Measurements from ENCODE around the gene FRS3. TPM values are rescaled to one million over a fixed set of nuclear protein-coding genes. Genes with fewer than 3 reads are reported as not detected.
"Not testable (repeated sequence)": the region's sequence is repeated elsewhere in the genome, so short reads cannot be mapped to it uniquely, and the experiment has no call there.

The FRS3 gene
- polyA plus RNA-seq, 6 donors from 2014 or later = 1.5 to 3.3 (median 1.8) TPM; not detected in 1

DNA sequence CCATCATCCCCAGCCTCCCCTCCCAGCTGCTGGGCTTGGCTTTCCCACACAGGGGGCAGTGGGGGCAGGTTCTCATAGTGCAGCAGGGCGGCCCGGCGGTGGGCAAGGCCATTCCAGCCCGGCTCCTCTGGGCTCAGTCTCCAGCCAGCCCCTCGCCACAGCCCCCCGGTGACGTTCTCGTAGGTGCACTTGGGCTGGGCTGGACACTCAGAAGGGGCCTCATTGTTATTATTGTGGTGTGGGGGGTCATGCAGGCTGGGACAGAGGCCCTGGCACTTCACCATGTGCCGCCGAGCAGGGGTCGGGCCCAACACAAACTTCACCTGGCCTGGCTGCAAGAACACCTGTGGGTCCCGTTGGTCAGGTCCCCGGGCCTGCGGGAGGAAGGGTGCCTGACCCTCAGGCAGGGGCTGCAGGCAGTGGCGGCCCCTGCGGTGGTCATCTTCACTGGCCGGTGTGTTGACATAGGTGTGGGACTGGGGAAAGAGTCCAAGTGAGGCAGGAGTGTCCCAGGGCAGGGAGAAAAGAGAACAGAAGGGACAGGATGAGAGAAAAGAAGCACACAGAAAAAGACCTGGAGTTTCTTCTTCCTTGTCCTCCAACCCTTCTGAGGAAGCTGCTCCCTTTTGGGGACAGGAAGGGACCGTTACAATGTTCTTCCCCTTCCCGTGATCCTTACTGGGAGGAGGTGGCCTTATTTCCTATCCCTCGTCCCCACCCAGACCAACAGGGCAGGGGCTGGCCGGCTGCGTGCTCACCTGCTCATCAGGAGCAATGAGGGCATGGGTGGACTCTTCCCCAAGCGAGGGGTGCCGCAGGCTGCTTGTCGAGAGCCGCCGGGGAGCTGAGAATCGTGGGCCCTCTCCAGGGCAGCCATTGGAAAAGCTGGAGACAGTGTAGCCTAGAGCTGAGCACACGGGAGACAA, 8.4 kb downstream of the FRS3 start:
- Mint-ChIP-seq H3K27ac (no peak overlapping the region), H3K4me3 (no peak overlapping the region), H3K36me3 (peaks cover 6 to 25% of the 10 kb centered on the region in 2 donors), H3K4me1 (peaks cover 0 to 3% (median 0%) of the 10 kb centered on the region in 3 donors), H3K9me3 (no peaks in the 10 kb centered on the region), H3K27me3 (no peaks in the 10 kb centered on the region)
- ATAC-seq (ENCODE audit: low read depth in 2 of 2) (no peak), DNase-seq (no peak)

GRCh38 chr6:41770381-41771057, 9.2 kb downstream of the FRS3 start:
- peaks cover 0 to 3% (median 0%) of the 10 kb centered on the region in 3 donors for H3K4me1 Mint-ChIP-seq
- no peak overlapping the region for H3K4me3 Mint-ChIP-seq
- H3K27ac Mint-ChIP-seq = no peak overlapping the region
- DNase-seq = no peak
- no peak for ATAC-seq (ENCODE audit: low read depth in 2 of 2)
- peaks cover 6 to 25% of the 10 kb centered on the region in 2 donors for H3K36me3 Mint-ChIP-seq
- no peaks in the 10 kb centered on the region for H3K27me3 Mint-ChIP-seq
- no peaks in the 10 kb centered on the region for H3K9me3 Mint-ChIP-seq

DNA sequence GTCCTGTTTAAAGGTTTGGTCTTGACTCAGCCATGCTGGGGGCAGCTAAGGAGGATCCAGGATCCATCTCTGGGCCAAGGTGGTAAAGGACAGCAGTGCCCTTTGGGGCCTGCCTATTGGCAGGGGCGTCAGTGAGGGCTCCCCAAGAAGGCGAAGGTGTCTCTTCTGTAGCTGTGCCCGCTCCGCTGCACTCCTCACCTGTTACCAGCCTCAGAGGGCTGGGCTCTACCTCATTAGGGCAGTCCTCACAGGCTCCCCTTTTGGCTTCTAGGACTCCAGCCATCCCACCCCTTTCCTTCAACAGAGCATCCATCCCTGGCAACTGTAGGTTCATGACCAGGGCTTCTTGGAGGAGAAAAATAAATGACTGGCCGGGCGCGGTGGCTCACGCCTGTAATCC, 10.3 kb downstream of the FRS3 start:
- no peak overlapping the region for H3K4me3 Mint-ChIP-seq
- H3K27me3 Mint-ChIP-seq = no peaks in the 10 kb centered on the region
- no peak overlapping the region for H3K27ac Mint-ChIP-seq
- peaks cover 0 to 3% (median 0%) of the 10 kb centered on the region in 3 donors for H3K4me1 Mint-ChIP-seq
- H3K36me3 Mint-ChIP-seq = peaks cover 6 to 22% of the 10 kb centered on the region in 2 donors
- no peaks in the 10 kb centered on the region for H3K9me3 Mint-ChIP-seq
- DNase-seq (no peak), ATAC-seq (ENCODE audit: low read depth in 2 of 2) (no peak)

DNA sequence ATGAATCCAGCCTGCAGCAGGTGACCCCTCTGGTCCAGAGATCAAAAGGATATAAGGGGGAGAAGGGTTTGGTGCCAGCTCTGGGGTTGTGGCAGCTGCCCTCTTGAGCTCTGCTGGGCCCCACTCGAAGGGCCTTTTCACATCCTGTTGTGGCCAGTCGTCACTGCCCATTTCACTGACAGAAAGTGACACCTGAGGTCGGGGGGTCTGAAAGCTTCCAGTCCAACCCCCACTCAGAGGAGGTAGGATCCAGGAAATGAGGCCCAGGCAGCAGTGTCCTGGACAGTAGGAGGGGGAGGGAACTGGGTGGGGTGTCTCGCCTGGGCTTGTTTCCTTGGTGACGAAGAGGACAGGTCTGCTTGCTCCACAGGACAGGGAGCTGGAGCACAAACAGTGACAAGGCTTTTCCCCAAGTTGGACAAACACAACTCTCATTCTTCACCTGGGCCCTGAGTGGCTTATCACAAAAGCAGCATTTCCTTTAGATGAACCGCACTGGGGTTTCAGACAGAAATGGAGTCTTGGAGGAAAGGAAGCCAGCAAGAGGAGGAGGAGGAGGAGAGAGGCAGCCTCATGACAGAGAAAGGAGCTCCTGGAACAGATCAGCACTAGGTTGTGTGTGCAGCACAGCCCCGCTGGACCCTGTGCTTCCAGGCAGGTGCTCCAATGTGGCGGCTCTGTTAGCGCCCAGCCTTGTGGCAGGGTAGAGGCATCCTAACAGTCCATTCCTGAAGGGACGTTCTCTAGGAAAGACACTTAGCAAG, 11.0 kb downstream of the FRS3 start:
- DNase-seq (no peak), ATAC-seq (ENCODE audit: low read depth in 2 of 2) (no peak)
- peaks cover 6 to 16% of the 10 kb centered on the region in 2 donors for H3K36me3 Mint-ChIP-seq
- H3K4me1 Mint-ChIP-seq = no peaks in the 10 kb centered on the region
- peaks cover 0 to under 1% (median 0%) of the 10 kb centered on the region in 3 donors for H3K27me3 Mint-ChIP-seq
- no peak overlapping the region for H3K27ac Mint-ChIP-seq
- no peak overlapping the region for H3K4me3 Mint-ChIP-seq
- H3K9me3 Mint-ChIP-seq = no peaks in the 10 kb centered on the region

DNA sequence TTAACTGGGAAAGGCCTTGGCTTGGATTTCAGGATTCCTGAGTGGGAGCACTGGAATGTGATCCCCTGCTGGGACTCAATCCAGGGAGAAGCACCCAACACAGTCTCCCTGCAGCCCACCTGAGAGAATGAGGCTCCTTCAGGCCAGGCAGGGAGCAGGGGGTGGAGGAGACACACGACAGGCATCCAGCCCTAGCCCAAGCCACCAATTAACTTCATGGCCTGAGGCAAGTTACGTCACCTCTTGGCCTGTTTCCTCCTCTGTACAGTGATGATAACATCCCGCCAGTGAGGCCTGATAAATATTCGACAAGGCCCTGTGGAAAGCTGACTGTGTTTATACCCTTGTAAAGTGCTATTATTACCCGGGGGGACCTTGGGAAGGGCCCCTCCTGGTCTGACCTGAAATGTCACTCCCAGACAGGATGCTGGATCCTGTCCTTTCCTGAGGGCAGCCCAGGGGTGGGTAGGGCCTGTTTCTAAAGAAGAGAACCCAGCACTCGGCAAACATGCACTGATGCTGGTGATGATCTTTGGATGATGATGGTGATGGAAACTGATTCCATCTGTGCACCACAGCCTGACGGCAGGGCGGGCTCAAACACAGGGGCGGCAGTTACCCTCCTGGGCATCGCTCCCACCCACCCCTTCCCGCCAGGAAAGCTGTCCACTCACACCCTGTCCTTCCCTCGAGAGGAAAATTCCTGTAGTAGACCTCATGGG, 12.4 kb downstream of the FRS3 start:
- ATAC-seq (ENCODE audit: low read depth in 2 of 2) (no peak), DNase-seq (no peak)
- Mint-ChIP-seq H3K4me1 (no peaks in the 10 kb centered on the region), H3K36me3 (peaks cover 5 to 15% of the 10 kb centered on the region in 2 donors), H3K27me3 (peaks cover 0 to 11% (median 0%) of the 10 kb centered on the region in 3 donors), H3K4me3 (peak overlapping the region in 1 of 8 donors; percentile 53), H3K27ac (no peak overlapping the region), H3K9me3 (no peaks in the 10 kb centered on the region)

- Mint-ChIP-seq H3K27me3 (peaks cover 0 to 11% (median 0%) of the 10 kb centered on the region in 3 donors), H3K4me3 (peak overlapping the region in 1 of 8 donors; percentile 18)
- not testable (repeated sequence) for H3K27ac Mint-ChIP-seq; DNase-seq; ATAC-seq (ENCODE audit: low read depth in 2 of 2); H3K9me3 Mint-ChIP-seq; H3K36me3 Mint-ChIP-seq; H3K4me1 Mint-ChIP-seq
Measured at GRCh38 chr6:41766043-41766664, 13.5 kb downstream of the FRS3 start.

- H3K9me3 Mint-ChIP-seq = no peaks in the 10 kb centered on the region
- H3K27me3 Mint-ChIP-seq = peaks cover 0 to 11% (median 0%) of the 10 kb centered on the region in 3 donors
- no peaks in the 10 kb centered on the region for H3K36me3 Mint-ChIP-seq
- H3K27ac Mint-ChIP-seq = no peak overlapping the region
- no peak overlapping the region for H3K4me3 Mint-ChIP-seq
- DNase-seq (no peak), ATAC-seq (ENCODE audit: low read depth in 2 of 2) (no peak)
- H3K4me1 Mint-ChIP-seq = no peaks in the 10 kb centered on the region
Measured at GRCh38 chr6:41763470-41763869, 16.2 kb downstream of the FRS3 start.

- no peak for DNase-seq
- Mint-ChIP-seq H3K36me3 (no peaks in the 10 kb centered on the region), H3K4me3 (no peak overlapping the region), H3K27ac (peak overlapping the region in 1 of 6 donors; percentile 33), H3K4me1 (peaks cover 0 to 2% (median 0%) of the 10 kb centered on the region in 3 donors), H3K9me3 (no peaks in the 10 kb centered on the region), H3K27me3 (peaks cover 0 to 11% (median 5%) of the 10 kb centered on the region in 3 donors)
- no peak for ATAC-seq (ENCODE audit: low read depth in 2 of 2)
Measured at GRCh38 chr6:41759905-41760579, 19.7 kb downstream of the FRS3 start.

GRCh38 chr6:41759106-41759904, 20.4 kb downstream of the FRS3 start:
- ATAC-seq (ENCODE audit: low read depth in 2 of 2) (no peak), DNase-seq (no peak)
- Mint-ChIP-seq H3K4me3 (no peak overlapping the region), H3K4me1 (peaks cover 0 to 2% (median 0%) of the 10 kb centered on the region in 3 donors), H3K36me3 (no peaks in the 10 kb centered on the region), H3K9me3 (no peaks in the 10 kb centered on the region), H3K27ac (peak overlapping the region in 1 of 6 donors; percentile 29), H3K27me3 (peaks cover 0 to 11% (median 5%) of the 10 kb centered on the region in 3 donors)

GRCh38 chr6:41758641-41759035, 21.1 kb downstream of the FRS3 start:
- H3K4me1 Mint-ChIP-seq = peaks cover 0 to 2% (median 0%) of the 10 kb centered on the region in 3 donors
- no peak overlapping the region for H3K4me3 Mint-ChIP-seq
- no peaks in the 10 kb centered on the region for H3K36me3 Mint-ChIP-seq
- ATAC-seq (ENCODE audit: low read depth in 2 of 2) (no peak), DNase-seq (no peak)
- H3K9me3 Mint-ChIP-seq = no peaks in the 10 kb centered on the region
- H3K27me3 Mint-ChIP-seq = peaks cover 0 to 16% (median 5%) of the 10 kb centered on the region in 3 donors
- no peak overlapping the region for H3K27ac Mint-ChIP-seq

DNA sequence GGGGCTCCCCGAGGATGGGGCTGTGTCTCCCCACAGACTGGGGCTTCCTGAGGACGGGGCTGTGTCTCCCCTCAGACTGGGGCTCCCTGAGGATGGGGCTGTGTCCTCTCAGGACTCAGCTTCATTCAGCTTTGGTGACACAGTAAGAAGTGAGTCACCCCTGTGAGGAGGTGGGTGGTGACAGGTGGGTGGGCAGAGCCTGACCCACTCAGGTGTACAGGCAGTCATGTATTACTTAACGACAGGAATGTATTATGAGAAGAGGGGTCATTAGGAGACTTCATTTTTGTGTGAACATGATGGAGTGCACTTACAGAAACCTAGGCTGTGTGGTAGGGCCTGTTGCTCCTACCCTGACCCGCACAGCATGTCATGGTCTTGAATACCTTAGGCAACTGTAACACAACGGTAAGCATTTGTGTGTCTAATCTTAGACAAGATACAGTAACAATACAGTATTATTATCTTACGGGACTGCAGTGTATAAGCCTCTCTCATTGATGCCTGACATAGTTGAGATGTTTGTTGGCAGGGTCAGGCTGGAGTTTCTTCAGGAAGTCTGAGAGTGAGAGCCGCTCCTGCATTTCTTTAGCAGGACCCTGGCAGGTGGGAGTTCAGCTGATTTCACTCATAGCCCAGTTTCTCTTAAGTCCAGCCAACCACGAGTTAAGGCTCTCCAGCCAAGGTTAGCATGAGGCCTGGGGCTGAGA, 21.6 kb downstream of the FRS3 start:
- no peak for DNase-seq
- H3K27me3 Mint-ChIP-seq = peaks cover 0 to 12% (median 5%) of the 10 kb centered on the region in 3 donors

More for the DNA sequence above, 21.6 kb downstream of the FRS3 start:
- Mint-ChIP-seq H3K27ac (no peak overlapping the region), H3K36me3 (no peaks in the 10 kb centered on the region), H3K9me3 (no peaks in the 10 kb centered on the region), H3K4me3 (no peak overlapping the region), H3K4me1 (peaks cover 0 to 2% (median 0%) of the 10 kb centered on the region in 3 donors)
- no peak for ATAC-seq (ENCODE audit: low read depth in 2 of 2)

Measured in naive B cell (primary cell).